A673 (cell line): Measurements from ENCODE around the gene UST. TPM values are rescaled to one million over a fixed set of nuclear protein-coding genes. Genes with fewer than 3 reads are reported as not detected.

Experiments
- BruUV-seq: library from RNA; stranded (reverse); fragments of 400-500 nt; replicated peaks from 2 replicates; lab custom pipeline; 2021; lab: Mats Ljungman, UMichigan
- CTCF ChIA-PET: fragments of 300-600 bp; sonication (Branson Sonifier 250); formaldehyde crosslinking; loops from one replicate; lab custom pipeline; 2022; ENCODE audit warnings: antibody characterized with exemption; lab: Charles Lee
- POLR2A ChIA-PET: fragments of 300-600 bp; sonication (Branson Sonifier 250); formaldehyde crosslinking; loops from one replicate; lab custom pipeline; 2022; ENCODE audit warnings: antibody characterized with exemption; ENCODE audit not compliant: low non-redundant PET; lab: Charles Lee
- DNase-seq: peaks from one replicate; pipeline ENCODE4 v3.0.0-alpha.2; 2015; ENCODE audit warnings: low spot score
- H3K27ac ChIP-seq: fragments of 200-600 bp; sonication (generic); 2 replicates; pipeline ENCODE4 v1.5.1; 2016; ENCODE audit warnings: mixed run types, low read depth, mild to moderate bottlenecking, mixed read lengths, antibody characterized with exemption, low read length; ENCODE audit not compliant: poor library complexity, severe bottlenecking
- H3K27me3 ChIP-seq: fragments of 200-600 bp; sonication (generic); replicated peaks from 2 replicates; pipeline ENCODE4 v1.6.1; 2017; ENCODE audit warnings: mixed run types, low read depth, mild to moderate bottlenecking, mixed read lengths, antibody characterized with exemption, low read length; ENCODE audit not compliant: insufficient read depth, poor library complexity
- H3K36me3 ChIP-seq: fragments of 200-600 bp; sonication (generic); 2 replicates; pipeline ENCODE4 v1.6.1; 2016; ENCODE audit warnings: mixed run types, mild to moderate bottlenecking, mixed read lengths, antibody characterized with exemption, low read length; ENCODE audit not compliant: insufficient read depth, poor library complexity, severe bottlenecking
- H3K4me1 ChIP-seq: fragments of 200-600 bp; sonication (generic); 2 replicates; pipeline ENCODE4 v1.6.1; 2017; ENCODE audit warnings: mixed run types, mild to moderate bottlenecking, mixed read lengths, antibody characterized with exemption, low read length; ENCODE audit not compliant: insufficient read depth, poor library complexity, severe bottlenecking
- H3K4me3 ChIP-seq: fragments of 200-600 bp; sonication (generic); 2 replicates; pipeline ENCODE4 v1.5.1; 2016; ENCODE audit warnings: low read depth, mixed run types, mild to moderate bottlenecking, mixed read lengths, low read length; ENCODE audit not compliant: poor library complexity, severe bottlenecking
- H3K9me3 ChIP-seq: fragments of 200-600 bp; sonication (generic); 2 replicates; pipeline ENCODE4 v1.6.1; 2016; ENCODE audit warnings: mixed run types, low read depth, mild to moderate bottlenecking, mixed read lengths, antibody characterized with exemption, low read length; ENCODE audit not compliant: poor library complexity, severe bottlenecking
- CTCF ChIP-seq: fragments of 300-800, 200-600 bp; sonication (generic); conservative IDR thresholded peaks from 2 replicates; pipeline ENCODE4 v1.5.1; 2017; ENCODE audit warnings: low read depth, mild to moderate bottlenecking, antibody characterized with exemption, low read length, moderate library complexity, mixed read lengths
- EZH2 ChIP-seq: fragments of 200-600 bp; sonication (generic); IDR thresholded peaks from 2 replicates; pipeline ENCODE4 v1.6.1; 2017; ENCODE audit warnings: borderline replicate concordance, low read depth, mild to moderate bottlenecking, mixed read lengths, antibody characterized with exemption, low read length; ENCODE audit not compliant: poor library complexity, severe bottlenecking
- intact Hi-C: fragments of 100-400 bp; cut with micrococcal nuclease; formaldehyde crosslinking; loops from one replicate; pipeline ENCODE4 v1.10.0; 2022; ENCODE audit not compliant: unreplicated experiment
- total RNA-seq: library from RNA; stranded (reverse); gene quantifications from 2 replicates; pipeline ENCODE4 v1.2.3, GENCODE V29; 2021

UST gene
- total RNA-seq, 1 experiment from 2014 or later, result 1.5 TPM

DNA sequence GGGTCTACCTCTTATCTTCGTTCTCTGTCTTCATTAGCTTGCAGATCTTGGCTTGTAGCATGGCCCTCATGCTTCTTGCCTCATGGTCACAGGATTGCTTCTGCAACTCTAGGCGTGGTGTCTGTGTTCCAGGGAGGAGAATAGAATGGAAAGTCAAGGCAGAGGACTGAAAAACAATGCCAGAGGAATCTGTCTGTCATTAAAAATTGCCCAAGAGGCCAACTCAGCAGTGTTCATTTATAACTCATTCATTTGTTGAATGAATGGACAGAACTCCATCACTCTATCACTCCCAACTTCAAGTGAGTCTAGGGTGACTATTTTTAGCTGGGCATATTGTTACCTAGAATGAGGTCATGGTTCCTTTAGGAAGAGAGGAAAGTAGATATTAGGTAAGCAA is 179.6 kb downstream of the UST start:
- intact Hi-C loops, result no loop called here
- TF ChIP-seq CTCF, result no peak
- no peak for TF ChIP-seq EZH2
- Histone ChIP-seq H3K4me3 (no peak overlapping the region), H3K4me1 (no peaks in the 10 kb centered on the region), H3K9me3 (no peaks in the 10 kb centered on the region), H3K27me3 (peaks cover 4% of the 10 kb centered on the region), H3K27ac (no peak overlapping the region), H3K36me3 (no peaks in the 10 kb centered on the region)
- ChIA-PET CTCF (no interaction called here), POLR2A (no interaction called here)
- no TSS peak for BruUV-seq
- no peak for DNase-seq

GRCh38 chr6:148927586-148927985 is 180.8 kb downstream of the UST start:
- Histone ChIP-seq H3K27ac (no peak overlapping the region), H3K27me3 (peaks cover 6% of the 10 kb centered on the region), H3K4me3 (no peak overlapping the region), H3K4me1 (no peaks in the 10 kb centered on the region), H3K36me3 (no peaks in the 10 kb centered on the region), H3K9me3 (no peaks in the 10 kb centered on the region)
- TF ChIP-seq EZH2 (no peak), CTCF (no peak)
- no TSS peak for BruUV-seq
- DNase-seq, result no peak
- CTCF ChIA-PET, result no interaction called here
- intact Hi-C loops, result no loop called here
- POLR2A ChIA-PET, result no interaction called here

GRCh38 chr6:148928811-148929210 is 182.0 kb downstream of the UST start:
- H3K27me3 ChIP-seq, result peaks cover 6% of the 10 kb centered on the region
- POLR2A ChIA-PET, result no interaction called here
- no TSS peak for BruUV-seq
- DNase-seq, result no peak
- intact Hi-C loops, result no loop called here
- no peaks in the 10 kb centered on the region for H3K36me3 ChIP-seq
- no peaks in the 10 kb centered on the region for H3K9me3 ChIP-seq
- H3K4me1 ChIP-seq, result no peaks in the 10 kb centered on the region
- no peak overlapping the region for H3K27ac ChIP-seq
- CTCF ChIA-PET, result no interaction called here
- TF ChIP-seq CTCF (no peak), EZH2 (no peak)
- H3K4me3 ChIP-seq, result no peak overlapping the region
